CD8-positive, alpha-beta memory T cell (primary cell): ENCODE data around the gene EDNRA. TPM values are rescaled to one million over a fixed set of nuclear protein-coding genes. Genes with fewer than 3 reads are reported as not detected.

Experiments
- CTCF ChIA-PET: fragments of 350-600 bp; sonication (Branson Sonifier 250); formaldehyde crosslinking; loops from one replicate; lab custom pipeline; 2021; ENCODE audit warnings: antibody characterized with exemption; lab: Charles Lee
- POLR2A ChIA-PET: fragments of 350-600 bp; sonication (Branson Sonifier 250); formaldehyde crosslinking; loops from one replicate; lab custom pipeline; 2021; ENCODE audit warnings: antibody characterized with exemption; lab: Charles Lee
- DNase-seq, 5 donors: peaks; one replicate each; pipeline versions ENCODE4 v3.0.0 to v3.0.0-alpha.2; 2020 to 2022; ENCODE audit warnings: mixed read lengths in 1 of 5
- H3K27ac ChIP-seq: one replicate; pipeline ENCODE4 v1.7.0; 2013; ENCODE audit warnings: low read depth, mild to moderate bottlenecking, low read length, moderate library complexity
- H3K27me3 ChIP-seq: 2 replicates; pipeline ENCODE4 v1.7.0; 2013; ENCODE audit warnings: low read length, mild to moderate bottlenecking; ENCODE audit not compliant: insufficient read depth, poor library complexity, severe bottlenecking
- H3K36me3 ChIP-seq: 2 replicates; pipeline ENCODE4 v1.7.0; 2013; ENCODE audit warnings: mild to moderate bottlenecking, low read length, moderate library complexity; ENCODE audit not compliant: insufficient read depth
- H3K4me1 ChIP-seq: 2 replicates; pipeline ENCODE4 v1.7.0; 2013; ENCODE audit warnings: mild to moderate bottlenecking, low read length, moderate library complexity; ENCODE audit not compliant: insufficient read depth
- H3K4me3 ChIP-seq: 2 replicates; pipeline ENCODE4 v1.7.0; 2013; ENCODE audit warnings: mild to moderate bottlenecking, low read length
- H3K9me3 ChIP-seq: 2 replicates; pipeline ENCODE4 v1.7.0; 2013; ENCODE audit warnings: mild to moderate bottlenecking, low read length
- H3K27ac Mint-ChIP-seq, 8 donors: one replicate each; pipeline ENCODE4 v1.8.0; 2020 to 2021; ENCODE audit warnings: mixed read lengths in 8 of 8, mild to moderate bottlenecking in 6 of 8, inconsistent platforms in 3 of 8, moderate library complexity in 3 of 8
- H3K27me3 Mint-ChIP-seq, 2 donors: one replicate each; pipeline ENCODE4 v1.8.0; 2020 to 2021; ENCODE audit warnings: mixed read lengths in 2 of 2, mild to moderate bottlenecking in 1 of 2, moderate library complexity in 1 of 2
- H3K36me3 Mint-ChIP-seq, 3 donors: one replicate each; pipeline ENCODE4 v1.8.0; 2020 to 2021; ENCODE audit warnings: mixed read lengths in 3 of 3, inconsistent platforms in 1 of 3, mild to moderate bottlenecking in 1 of 3
- H3K4me1 Mint-ChIP-seq, 3 donors: one replicate each; pipeline ENCODE4 v1.8.0; 2020 to 2021; ENCODE audit warnings: mixed read lengths in 3 of 3, inconsistent platforms in 1 of 3, mild to moderate bottlenecking in 1 of 3
- H3K4me3 Mint-ChIP-seq, 7 donors: one replicate each; pipeline ENCODE4 v1.8.0; 2020 to 2021; ENCODE audit warnings: mixed read lengths in 7 of 7, mild to moderate bottlenecking in 6 of 7, moderate library complexity in 4 of 7, inconsistent platforms in 2 of 7
- H3K9me3 Mint-ChIP-seq, 5 donors: one replicate each; pipeline ENCODE4 v1.8.0; 2020 to 2022; ENCODE audit warnings: mixed read lengths in 5 of 5, mild to moderate bottlenecking in 3 of 5, moderate library complexity in 2 of 5, inconsistent platforms in 1 of 5
- polyA plus RNA-seq: library from polyadenylated mRNA; unstranded; fragments of 300-500 nt; fragmentation: Illumina TruSeq; gene quantifications from one replicate; pipeline ENCODE4 v1.2.3, GENCODE V29; 2021
- total RNA-seq, 2 experiments: library from RNA; stranded (reverse); gene quantifications; one replicate each; pipeline ENCODE4 v1.2.3, GENCODE V29; 2021

EDNRA gene
- total and polyA plus RNA-seq, 3 experiments from 2014 or later, result not detected

- H3K27me3 Mint-ChIP-seq, result peaks cover 6 to 8% of the 10 kb centered on the region in 2 donors
- Histone ChIP-seq H3K4me3 (no peak overlapping the region), H3K27me3 (no peaks in the 10 kb centered on the region), H3K36me3 (no peaks in the 10 kb centered on the region), H3K4me1 (no peaks in the 10 kb centered on the region), H3K9me3 (no peaks in the 10 kb centered on the region), H3K27ac (no peak overlapping the region)
- H3K27ac Mint-ChIP-seq, result no peak overlapping the region
- DNase-seq, result no peak
- no peaks in the 10 kb centered on the region for H3K36me3 Mint-ChIP-seq
- CTCF ChIA-PET, result no interaction called here
- H3K4me3 Mint-ChIP-seq, result no peak overlapping the region
- POLR2A ChIA-PET, result no interaction called here
- peaks cover 0 to 2% (median 0%) of the 10 kb centered on the region in 5 donors for H3K9me3 Mint-ChIP-seq
- H3K4me1 Mint-ChIP-seq, result no peaks in the 10 kb centered on the region
Measured at GRCh38 chr4:147487616-147488015, 6.7 kb downstream of the EDNRA start.

GRCh38 chr4:147488556-147488955, 7.7 kb downstream of the EDNRA start:
- no peaks in the 10 kb centered on the region for H3K9me3 ChIP-seq
- peaks cover 0 to 8% of the 10 kb centered on the region in 2 donors for H3K27me3 Mint-ChIP-seq
- H3K27me3 ChIP-seq, result no peaks in the 10 kb centered on the region
- H3K4me1 Mint-ChIP-seq, result no peaks in the 10 kb centered on the region
- H3K9me3 Mint-ChIP-seq, result peaks cover 0 to 2% (median 0%) of the 10 kb centered on the region in 5 donors
- ChIA-PET POLR2A (no interaction called here), CTCF (no interaction called here)
- H3K4me3 Mint-ChIP-seq, result no peak overlapping the region
- H3K36me3 ChIP-seq, result no peaks in the 10 kb centered on the region
- H3K27ac ChIP-seq, result no peak overlapping the region
- no peaks in the 10 kb centered on the region for H3K36me3 Mint-ChIP-seq
- DNase-seq, result no peak
- no peaks in the 10 kb centered on the region for H3K4me1 ChIP-seq
- no peak overlapping the region for H3K4me3 ChIP-seq
- no peak overlapping the region for H3K27ac Mint-ChIP-seq

GRCh38 chr4:147491086-147491485, 10.2 kb downstream of the EDNRA start:
- Histone ChIP-seq H3K4me3 (no peak overlapping the region), H3K36me3 (no peaks in the 10 kb centered on the region), H3K27ac (no peak overlapping the region), H3K4me1 (no peaks in the 10 kb centered on the region), H3K27me3 (no peaks in the 10 kb centered on the region), H3K9me3 (no peaks in the 10 kb centered on the region)
- Mint-ChIP-seq H3K4me3 (no peak overlapping the region), H3K36me3 (no peaks in the 10 kb centered on the region), H3K9me3 (peaks cover 0 to 2% (median 0%) of the 10 kb centered on the region in 5 donors), H3K27me3 (peaks cover 6% of the 10 kb centered on the region in 2 donors), H3K27ac (no peak overlapping the region), H3K4me1 (no peaks in the 10 kb centered on the region)
- ChIA-PET CTCF (no interaction called here), POLR2A (no interaction called here)
- DNase-seq, result no peak

- Mint-ChIP-seq H3K27me3 (peaks cover 3 to 6% of the 10 kb centered on the region in 2 donors), H3K36me3 (no peaks in the 10 kb centered on the region), H3K4me3 (no peak overlapping the region), H3K27ac (no peak overlapping the region), H3K4me1 (no peaks in the 10 kb centered on the region), H3K9me3 (peaks cover 0 to 2% (median 0%) of the 10 kb centered on the region in 5 donors)
- H3K4me3 ChIP-seq, result no peak overlapping the region
- no peaks in the 10 kb centered on the region for H3K36me3 ChIP-seq
- no peak overlapping the region for H3K27ac ChIP-seq
- no peaks in the 10 kb centered on the region for H3K27me3 ChIP-seq
- DNase-seq, result no peak
- no peaks in the 10 kb centered on the region for H3K9me3 ChIP-seq
- CTCF ChIA-PET, result no interaction called here
- POLR2A ChIA-PET, result no interaction called here
- no peaks in the 10 kb centered on the region for H3K4me1 ChIP-seq
Measured at GRCh38 chr4:147492306-147492705, 11.4 kb downstream of the EDNRA start.

- Histone ChIP-seq H3K9me3 (no peaks in the 10 kb centered on the region), H3K4me1 (no peaks in the 10 kb centered on the region), H3K4me3 (no peak overlapping the region), H3K36me3 (no peaks in the 10 kb centered on the region), H3K27me3 (no peaks in the 10 kb centered on the region), H3K27ac (no peak overlapping the region)
- Mint-ChIP-seq H3K4me3 (no peak overlapping the region), H3K27ac (no peak overlapping the region), H3K36me3 (no peaks in the 10 kb centered on the region), H3K27me3 (peaks cover 3 to 6% of the 10 kb centered on the region in 2 donors), H3K9me3 (peaks cover 0 to 2% (median 0%) of the 10 kb centered on the region in 5 donors), H3K4me1 (no peaks in the 10 kb centered on the region)
- ChIA-PET POLR2A (no interaction called here), CTCF (no interaction called here)
- DNase-seq, result no peak
Measured at GRCh38 chr4:147492761-147493160, 11.9 kb downstream of the EDNRA start.

- no peak for DNase-seq
- Mint-ChIP-seq H3K27me3 (peaks cover 3 to 10% of the 10 kb centered on the region in 2 donors), H3K4me1 (no peaks in the 10 kb centered on the region), H3K27ac (no peak overlapping the region), H3K4me3 (no peak overlapping the region), H3K9me3 (peaks cover 0 to 2% (median 0%) of the 10 kb centered on the region in 5 donors), H3K36me3 (no peaks in the 10 kb centered on the region)
- no peak overlapping the region for H3K4me3 ChIP-seq
- no peaks in the 10 kb centered on the region for H3K9me3 ChIP-seq
- H3K27me3 ChIP-seq, result no peaks in the 10 kb centered on the region
- no peak overlapping the region for H3K27ac ChIP-seq
- ChIA-PET POLR2A (no interaction called here), CTCF (no interaction called here)
- no peaks in the 10 kb centered on the region for H3K4me1 ChIP-seq
- no peaks in the 10 kb centered on the region for H3K36me3 ChIP-seq
Measured at GRCh38 chr4:147493307-147493706, 12.4 kb downstream of the EDNRA start.

GRCh38 chr4:147494301-147494700, 13.4 kb downstream of the EDNRA start:
- no peaks in the 10 kb centered on the region for H3K9me3 ChIP-seq
- Mint-ChIP-seq H3K36me3 (no peaks in the 10 kb centered on the region), H3K9me3 (peaks cover 0 to 2% (median 0%) of the 10 kb centered on the region in 5 donors), H3K27me3 (peaks cover 0 to 10% of the 10 kb centered on the region in 2 donors), H3K4me1 (no peaks in the 10 kb centered on the region), H3K4me3 (no peak overlapping the region), H3K27ac (no peak overlapping the region)
- no peak overlapping the region for H3K27ac ChIP-seq
- no peak overlapping the region for H3K4me3 ChIP-seq
- H3K36me3 ChIP-seq, result no peaks in the 10 kb centered on the region
- no peak for DNase-seq
- ChIA-PET POLR2A (no interaction called here), CTCF (no interaction called here)
- H3K4me1 ChIP-seq, result no peaks in the 10 kb centered on the region
- H3K27me3 ChIP-seq, result no peaks in the 10 kb centered on the region

- H3K27me3 ChIP-seq, result no peaks in the 10 kb centered on the region
- H3K27me3 Mint-ChIP-seq, result peaks cover 5 to 20% of the 10 kb centered on the region in 2 donors
- no peak overlapping the region for H3K27ac ChIP-seq
- H3K4me1 Mint-ChIP-seq, result no peaks in the 10 kb centered on the region
- CTCF ChIA-PET, result no interaction called here
- H3K4me3 ChIP-seq, result no peak overlapping the region
- H3K36me3 Mint-ChIP-seq, result no peaks in the 10 kb centered on the region
- H3K4me1 ChIP-seq, result no peaks in the 10 kb centered on the region
- no peak overlapping the region for H3K4me3 Mint-ChIP-seq
- no peak overlapping the region for H3K27ac Mint-ChIP-seq
- H3K9me3 Mint-ChIP-seq, result no peaks in the 10 kb centered on the region
- no peaks in the 10 kb centered on the region for H3K9me3 ChIP-seq
- H3K36me3 ChIP-seq, result no peaks in the 10 kb centered on the region
- POLR2A ChIA-PET, result no interaction called here
- no peak for DNase-seq
Measured at GRCh38 chr4:147496500-147496899, 15.6 kb downstream of the EDNRA start.
